ENCODE results near the gene ADAMTS6. TPM values are rescaled to one million over a fixed set of nuclear protein-coding genes. Genes with fewer than 3 reads are reported as not detected.

The ADAMTS6 gene
- total and polyA plus RNA-seq, 4 experiments from 2014 or later, result 0.14 to 1.8 (median 0.89) TPM; not detected in 1

GRCh38 chr5:65113771-65114170 lies 367.9 kb downstream of the ADAMTS6 start:
- no peaks in the 10 kb centered on the region for H3K36me3 ChIP-seq (ENCODE audit: insufficient read depth, low read length)
- no peak overlapping the region for H3K4me3 ChIP-seq (ENCODE audit: low read length in 2 of 2)
- POLR2A ChIA-PET (ENCODE audit: partially characterized antibody), result no interaction called here
- CTCF ChIA-PET (ENCODE audit: partially characterized antibody), result no interaction called here
- no peaks in the 10 kb centered on the region for H3K27me3 ChIP-seq (ENCODE audit: insufficient read depth, low read length)
- Mint-ChIP-seq H3K4me1 (no peaks in the 10 kb centered on the region), H3K27me3 (peaks cover 0 to 12% of the 10 kb centered on the region in 2 donors), H3K9me3 (peaks cover 0 to 13% (median 8%) of the 10 kb centered on the region in 8 donors), H3K27ac (no peak overlapping the region), H3K36me3 (no peaks in the 10 kb centered on the region), H3K4me3 (no peak overlapping the region)
- H3K27ac ChIP-seq (ENCODE audit: low read depth, low read length), result no peak overlapping the region
- no peak for DNase-seq
- H3K4me1 ChIP-seq (ENCODE audit: insufficient read depth, low read length), result no peaks in the 10 kb centered on the region
- no peaks in the 10 kb centered on the region for H3K9me3 ChIP-seq (ENCODE audit: control insufficient read depth in 1 of 2, low read length in 2 of 2)
- intact Hi-C loops (cut with micrococcal nuclease), result no loop called here

DNA sequence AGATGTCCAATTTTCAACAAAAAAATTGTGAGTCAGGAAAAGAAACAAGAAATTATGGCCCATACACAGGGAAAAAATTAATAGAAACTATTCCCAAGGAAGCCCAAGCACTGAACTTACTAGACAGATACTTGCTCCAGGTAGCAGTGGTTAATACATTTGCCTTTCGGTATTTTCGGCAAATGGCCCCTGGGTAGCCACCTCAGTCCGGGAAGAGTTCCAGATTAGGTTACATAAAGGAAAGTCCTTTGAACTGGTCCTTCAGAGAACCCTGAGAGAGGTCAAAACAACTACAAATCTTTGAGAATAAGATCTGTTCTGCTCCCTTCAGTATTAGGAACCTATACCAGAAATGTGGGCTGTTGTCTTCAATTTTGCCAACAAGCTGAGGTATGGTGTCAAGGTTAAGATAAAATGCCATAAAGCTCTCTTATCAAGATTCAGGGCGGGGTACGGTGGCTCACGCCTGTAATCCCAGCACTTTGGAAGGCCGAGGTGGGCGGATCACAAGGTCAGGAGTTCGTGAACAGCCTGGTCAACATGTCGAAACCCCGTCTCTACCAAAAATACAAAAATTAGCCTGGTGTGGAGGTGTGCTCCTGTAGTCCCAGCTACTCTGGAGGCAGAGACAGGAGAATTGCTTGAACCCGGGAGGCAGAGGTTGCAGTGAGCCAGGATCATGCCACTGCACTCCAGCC lies 369.6 kb downstream of the ADAMTS6 start:
- H3K4me1 ChIP-seq (ENCODE audit: insufficient read depth, low read length), result no peaks in the 10 kb centered on the region
- Mint-ChIP-seq H3K27me3 (peaks cover 0 to 9% of the 10 kb centered on the region in 2 donors), H3K4me3 (no peak overlapping the region), H3K36me3 (no peaks in the 10 kb centered on the region), H3K27ac (no peak overlapping the region), H3K4me1 (no peaks in the 10 kb centered on the region), H3K9me3 (peaks cover 0 to 2% (median 0%) of the 10 kb centered on the region in 8 donors)
- H3K4me3 ChIP-seq (ENCODE audit: low read length in 2 of 2), result no peak overlapping the region
- POLR2A ChIA-PET (ENCODE audit: partially characterized antibody), result no interaction called here
- H3K9me3 ChIP-seq (ENCODE audit: control insufficient read depth in 1 of 2, low read length in 2 of 2), result no peaks in the 10 kb centered on the region
- H3K27me3 ChIP-seq (ENCODE audit: insufficient read depth, low read length), result no peaks in the 10 kb centered on the region
- H3K36me3 ChIP-seq (ENCODE audit: insufficient read depth, low read length), result no peaks in the 10 kb centered on the region
- no peak overlapping the region for H3K27ac ChIP-seq (ENCODE audit: low read depth, low read length)
- CTCF ChIA-PET (ENCODE audit: partially characterized antibody), result interaction anchor here (0.7 kb wide), 1 partner anchor 372 kb away, joined by 4 read pairs; no protein-coding TSS in a partner anchor
- intact Hi-C loops (cut with micrococcal nuclease), result no loop called here
- DNase-seq, result no peak

DNA sequence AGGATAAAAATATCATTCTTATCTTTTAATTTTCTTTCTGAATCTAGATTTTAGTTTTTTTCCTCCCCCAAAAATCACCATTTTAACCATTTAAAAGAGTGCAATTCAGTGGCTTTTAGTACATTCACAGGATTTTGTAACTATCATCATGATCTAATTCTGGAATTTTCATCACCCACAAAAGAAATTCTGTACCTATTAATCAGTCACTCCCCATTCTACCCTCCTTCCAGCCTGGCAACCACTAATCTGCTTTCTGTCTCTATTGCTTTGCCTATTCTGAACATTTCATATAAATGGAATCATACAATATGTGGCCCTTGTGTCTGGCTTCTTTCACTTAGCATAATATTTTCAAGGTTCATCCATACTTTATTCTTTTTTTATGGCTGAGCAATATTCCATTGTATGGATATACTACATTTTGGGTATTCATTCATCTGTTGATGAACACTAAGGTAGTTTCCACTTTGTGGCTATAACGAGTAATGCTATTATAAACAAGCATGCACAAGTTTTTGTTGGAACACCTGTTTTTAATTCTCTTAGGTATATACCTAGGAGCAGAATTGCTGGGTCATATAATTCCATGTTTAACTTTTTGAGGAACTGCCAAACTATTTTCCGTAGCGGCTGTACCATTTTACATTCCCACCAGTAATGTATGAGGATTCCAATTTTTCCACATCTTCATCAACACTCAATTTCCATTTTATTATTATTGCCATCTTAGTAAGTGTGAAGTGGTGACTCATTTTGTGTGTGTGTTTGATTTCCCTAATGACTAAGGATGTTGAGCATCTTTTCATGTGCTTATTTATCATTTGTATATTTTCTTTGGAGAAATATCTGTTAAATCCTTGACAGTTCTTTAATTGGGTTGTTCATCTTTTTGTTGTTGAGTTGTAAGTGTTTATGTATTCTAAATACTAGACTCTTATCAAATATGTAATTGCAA lies 372.7 kb downstream of the ADAMTS6 start:
- Histone ChIP-seq H3K4me1 (ENCODE audit: insufficient read depth, low read length) (peaks cover 1% of the 10 kb centered on the region), H3K9me3 (ENCODE audit: control insufficient read depth in 1 of 2, low read length in 2 of 2) (no peaks in the 10 kb centered on the region), H3K27ac (ENCODE audit: low read depth, low read length) (no peak overlapping the region), H3K27me3 (ENCODE audit: insufficient read depth, low read length) (no peaks in the 10 kb centered on the region), H3K4me3 (ENCODE audit: low read length in 2 of 2) (no peak overlapping the region), H3K36me3 (ENCODE audit: insufficient read depth, low read length) (no peaks in the 10 kb centered on the region)
- ChIA-PET POLR2A (ENCODE audit: partially characterized antibody) (no interaction called here), CTCF (ENCODE audit: partially characterized antibody) (no interaction called here)
- intact Hi-C loops (cut with micrococcal nuclease), result no loop called here
- Mint-ChIP-seq H3K9me3 (no peaks in the 10 kb centered on the region), H3K4me3 (no peak overlapping the region), H3K27ac (peak overlapping the region in 1 of 7 donors; percentile 3), H3K4me1 (peaks cover 8 to 19% (median 9%) of the 10 kb centered on the region in 4 donors), H3K36me3 (no peaks in the 10 kb centered on the region), H3K27me3 (peaks cover 0 to 7% of the 10 kb centered on the region in 2 donors)
- DNase-seq, result no peak

DNA sequence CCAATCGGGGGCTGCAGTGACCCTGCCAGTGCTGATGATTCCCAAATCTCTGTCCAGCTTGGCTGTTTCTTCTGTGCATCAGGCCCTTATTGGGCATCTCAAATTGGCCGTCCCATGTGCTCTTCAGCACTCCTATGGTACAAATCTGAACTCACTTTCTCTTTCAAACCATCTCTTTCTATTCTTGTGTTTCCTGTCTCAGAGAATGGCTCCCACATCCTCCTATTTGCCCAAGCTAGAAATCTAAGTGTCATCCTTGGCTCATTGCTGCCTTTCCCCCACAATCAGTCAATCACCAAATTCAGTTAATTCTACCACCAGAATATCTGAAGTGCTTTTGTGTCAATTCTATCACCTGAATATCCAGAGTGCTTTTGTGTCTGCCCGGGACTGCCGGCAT lies 376.4 kb downstream of the ADAMTS6 start:
- Mint-ChIP-seq H3K9me3 (no peaks in the 10 kb centered on the region), H3K36me3 (no peaks in the 10 kb centered on the region), H3K27me3 (peaks cover 0 to 1% of the 10 kb centered on the region in 2 donors), H3K4me1 (peaks cover 17 to 48% (median 29%) of the 10 kb centered on the region in 4 donors), H3K4me3 (peak overlapping the region in 5 of 8 donors; percentile 34 to 52 (median 46)), H3K27ac (peak overlapping the region in 2 of 7 donors; percentile 2 to 8)
- Histone ChIP-seq H3K4me3 (ENCODE audit: low read length in 2 of 2) (no peak overlapping the region), H3K27me3 (ENCODE audit: insufficient read depth, low read length) (no peaks in the 10 kb centered on the region), H3K9me3 (ENCODE audit: control insufficient read depth in 1 of 2, low read length in 2 of 2) (no peaks in the 10 kb centered on the region), H3K36me3 (ENCODE audit: insufficient read depth, low read length) (no peaks in the 10 kb centered on the region), H3K27ac (ENCODE audit: low read depth, low read length) (no peak overlapping the region), H3K4me1 (ENCODE audit: insufficient read depth, low read length) (peaks cover 14% of the 10 kb centered on the region)
- intact Hi-C loops (cut with micrococcal nuclease), result no loop called here
- POLR2A ChIA-PET (ENCODE audit: partially characterized antibody), result no interaction called here
- CTCF ChIA-PET (ENCODE audit: partially characterized antibody), result interaction anchor here (2.7 to 7.8 kb wide), 2 partner anchors 68 to 377 kb away, joined by 16 to 57 read pairs; partner anchors contain the start of gene ADAMTS6
- no peak for DNase-seq

DNA sequence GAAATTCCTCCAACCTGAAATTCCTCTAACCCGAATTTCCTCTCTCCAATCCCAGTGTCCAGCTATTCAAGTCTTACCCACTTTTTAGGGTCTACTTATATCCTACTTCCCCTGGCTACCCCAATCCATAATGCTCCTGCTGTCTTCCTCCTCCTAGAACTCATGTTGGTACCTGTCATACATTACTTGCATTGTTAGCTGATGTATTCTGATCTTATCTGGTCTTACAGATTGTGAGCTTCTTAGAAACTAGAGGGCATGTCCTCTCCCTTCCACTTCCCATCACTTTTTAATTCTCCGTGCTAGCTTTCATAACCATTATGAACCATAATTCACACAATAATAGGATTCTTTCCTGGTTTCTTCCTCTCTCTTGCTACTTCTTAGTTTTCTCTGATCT lies 376.9 kb downstream of the ADAMTS6 start:
- Mint-ChIP-seq H3K27ac (peak overlapping the region in 4 of 7 donors; percentile 4 to 31 (median 8)), H3K4me1 (peaks cover 17 to 48% (median 29%) of the 10 kb centered on the region in 4 donors), H3K4me3 (peak overlapping the region in 7 of 8 donors; percentile 14 to 61 (median 46)), H3K27me3 (no peaks in the 10 kb centered on the region), H3K36me3 (no peaks in the 10 kb centered on the region), H3K9me3 (no peaks in the 10 kb centered on the region)
- no peaks in the 10 kb centered on the region for H3K9me3 ChIP-seq (ENCODE audit: control insufficient read depth in 1 of 2, low read length in 2 of 2)
- H3K27me3 ChIP-seq (ENCODE audit: insufficient read depth, low read length), result no peaks in the 10 kb centered on the region
- ChIA-PET POLR2A (ENCODE audit: partially characterized antibody) (interaction anchor here (2.4 kb wide), 1 partner anchor 69 kb away, joined by 16 read pairs; no protein-coding TSS in a partner anchor), CTCF (ENCODE audit: partially characterized antibody) (interaction anchor here (2.7 to 7.8 kb wide), 2 partner anchors 68 to 378 kb away, joined by 16 to 57 read pairs; partner anchors contain the start of gene ADAMTS6)
- intact Hi-C loops (cut with micrococcal nuclease), result loop anchor here (5.0 kb wide), 1 partner anchor 148 kb away; no protein-coding TSS in a partner anchor
- no peak overlapping the region for H3K27ac ChIP-seq (ENCODE audit: low read depth, low read length)
- DNase-seq, result no peak
- no peaks in the 10 kb centered on the region for H3K36me3 ChIP-seq (ENCODE audit: insufficient read depth, low read length)
- no peak overlapping the region for H3K4me3 ChIP-seq (ENCODE audit: low read length in 2 of 2)
- peaks cover 14% of the 10 kb centered on the region for H3K4me1 ChIP-seq (ENCODE audit: insufficient read depth, low read length)

DNA sequence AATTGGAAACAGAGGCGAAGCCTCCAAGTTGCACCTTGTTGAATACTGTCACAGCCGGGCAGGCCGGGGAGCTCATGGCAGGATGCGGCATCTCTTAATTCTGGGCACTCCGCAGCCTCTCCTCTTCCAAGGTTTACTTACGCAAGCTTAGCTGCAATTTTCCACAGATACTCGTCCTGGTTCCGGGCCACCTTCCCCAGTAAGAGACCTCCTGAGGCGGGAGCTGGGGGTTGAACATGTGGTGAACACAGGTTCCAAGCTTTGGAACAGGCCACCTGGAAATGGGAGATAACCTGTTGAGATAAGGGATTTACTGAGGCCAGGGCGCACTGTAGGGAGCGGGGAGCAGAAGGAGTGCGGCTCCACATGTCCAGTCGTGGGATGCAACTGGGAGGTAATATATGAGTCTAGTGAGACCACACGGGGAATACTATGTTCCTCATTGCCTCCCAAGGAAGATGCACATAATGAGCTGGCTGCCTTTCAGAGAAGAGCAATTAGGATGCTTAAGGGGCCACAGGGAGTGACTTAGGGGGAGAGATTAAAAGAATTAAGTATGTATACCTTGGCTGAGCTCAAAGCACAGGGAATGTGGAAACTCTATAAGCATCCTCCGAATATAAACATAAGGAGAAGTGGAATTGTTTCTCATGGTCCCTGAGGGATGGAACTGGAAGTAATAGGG lies 377.8 kb downstream of the ADAMTS6 start:
- H3K4me3 Mint-ChIP-seq, result peak overlapping the region; percentile 71 to 87 (median 80)
- Histone ChIP-seq H3K27me3 (ENCODE audit: insufficient read depth, low read length) (no peaks in the 10 kb centered on the region), H3K9me3 (ENCODE audit: control insufficient read depth in 1 of 2, low read length in 2 of 2) (no peaks in the 10 kb centered on the region), H3K27ac (ENCODE audit: low read depth, low read length) (peak overlapping the region; percentile 57), H3K4me1 (ENCODE audit: insufficient read depth, low read length) (peaks cover 14% of the 10 kb centered on the region), H3K4me3 (ENCODE audit: low read length in 2 of 2) (peak overlapping the region in 1 of 2 donors; percentile 59), H3K36me3 (ENCODE audit: insufficient read depth, low read length) (no peaks in the 10 kb centered on the region)
- no peaks in the 10 kb centered on the region for H3K27me3 Mint-ChIP-seq
- H3K4me1 Mint-ChIP-seq, result peaks cover 17 to 48% (median 29%) of the 10 kb centered on the region in 4 donors
- H3K36me3 Mint-ChIP-seq, result no peaks in the 10 kb centered on the region
- H3K27ac Mint-ChIP-seq, result peak overlapping the region; percentile 76 to 91 (median 90)
- ChIA-PET POLR2A (ENCODE audit: partially characterized antibody) (interaction anchor here (1.1 to 2.4 kb wide), 6 partner anchors 66 to 459 kb away, joined by 3 to 16 read pairs (median 6); partner anchors contain the start of genes CENPK and PPWD1), CTCF (ENCODE audit: partially characterized antibody) (interaction anchor here (0.9 to 7.8 kb wide), 12 partner anchors 10 to 379 kb away, joined by 3 to 57 read pairs (median 4); partner anchors contain the start of gene ADAMTS6)
- intact Hi-C loops (cut with micrococcal nuclease), result loop anchor here (1.0 to 5.0 kb wide), 4 partner anchors 68 to 336 kb away; partner anchors contain the start of genes CWC27 and SREK1IP1
- no peaks in the 10 kb centered on the region for H3K9me3 Mint-ChIP-seq
- DNase-seq, result no peak

Data from CD4-positive, alpha-beta memory T cell (primary cell).